Left lung (tissue), 10 donors: ENCODE measurements around the gene LGSN. TPM values are rescaled to one million over a fixed set of nuclear protein-coding genes. Genes with fewer than 3 reads are reported as not detected.

Source experiments
- ATAC-seq: fragments of 200-7000 bp; cut with Tn5 transposase; one replicate; pipeline ENCODE4 v1.9.1; 2020; ENCODE audit warnings: moderate library complexity
- DNase-seq, 4 donors: peaks; one replicate each; pipeline ENCODE4 v3.0.0-alpha.2; 2013 to 2020
- H3K27ac ChIP-seq, 2 donors: fragments of 200-600 bp; sonication (generic) in 1 of 2; one replicate each; pipeline versions ENCODE4 v1.5.0 to v1.8.0; 2020 to 2021
- H3K27me3 ChIP-seq, 2 donors: fragments of 200-600 bp; sonication (generic) in 1 of 2; one replicate each; pipeline versions ENCODE4 v1.5.0 to v1.8.0; 2020 to 2021
- H3K36me3 ChIP-seq, 2 donors: fragments of 200-600 bp; sonication (generic) in 1 of 2; one replicate each; pipeline versions ENCODE4 v1.5.0 to v1.8.0; 2020 to 2021
- H3K4me1 ChIP-seq, 2 donors: fragments of 200-600 bp; one replicate each; pipeline ENCODE4 v1.8.0; 2021
- H3K4me3 ChIP-seq, 2 donors: fragments of 200-600 bp; sonication (generic) in 1 of 2; one replicate each; pipeline versions ENCODE4 v1.5.0 to v1.8.0; 2020 to 2021; ENCODE audit warnings: mild to moderate bottlenecking in 1 of 2
- H3K9me3 ChIP-seq, 2 donors: fragments of 200-600 bp; sonication (generic) in 1 of 2; one replicate each; pipeline versions ENCODE4 v1.5.0 to v1.8.0; 2020 to 2021
- CTCF ChIP-seq, 2 donors: fragments of 200-600 bp; sonication (generic) in 1 of 2; IDR thresholded peaks; one replicate each; pipeline versions ENCODE4 v1.5.0 to v1.8.0; 2021; ENCODE audit warnings: antibody characterized with exemption in 2 of 2
- intact Hi-C, 2 donors: fragments of 100-400 bp; cut with DNase I; formaldehyde crosslinking; loops; one replicate each; pipeline versions ENCODE4 v1.11.2 to v1.14.2; 2022
- polyA plus RNA-seq, 6 donors: library from polyadenylated mRNA; unstranded; fragments of 120-200 nt; gene quantifications; one replicate each; pipeline ENCODE4 v1.2.1, GENCODE V29; 2013; ENCODE audit not compliant: insufficient read length in 6 of 6
- total RNA-seq, 2 donors: library from RNA; stranded (reverse); fragmentation: NEBNext Ultra II Directional; extraction: Animal tissue kit (Norgen Biotek cat#: 25700); gene quantifications; one replicate each; pipeline ENCODE4 v1.2.1, GENCODE V29; 2021
- donor health status: DM: no; HTN: yes; CAD: no.
- donor health status: DM: no; HTN: no; CAD: no.

Gene LGSN
- total and polyA plus RNA-seq, 8 donors: 0.11 to 0.88 (median 0.65) TPM; not detected in 1

- Histone ChIP-seq H3K36me3 (no peaks in the 10 kb centered on the region), H3K27ac (peak overlapping the region in 1 of 2 donors; percentile 92), H3K27me3 (no peaks in the 10 kb centered on the region), H3K9me3 (no peaks in the 10 kb centered on the region), H3K4me3 (peak overlapping the region in 1 of 2 donors; percentile 16), H3K4me1 (peaks cover 3 to 33% of the 10 kb centered on the region in 2 donors)
- ATAC-seq: no peak
- intact Hi-C loops: no loop called here
- no peak for DNase-seq
- no peak for TF ChIP-seq CTCF (IDR thresholded peaks at IDR 0.05)
Observed at GRCh38 chr6:63353286-63353630, 33.5 kb upstream of the LGSN start.

GRCh38 chr6:63352544-63353285 lies 32.9 kb upstream of the LGSN start:
- no peaks in the 10 kb centered on the region for H3K27me3 ChIP-seq
- DNase-seq: peak in 2 of 4 donors; percentile 29 to 52
- peak overlapping the region in 1 of 2 donors; percentile 16 for H3K4me3 ChIP-seq
- peak; percentile 39 to 57 for TF ChIP-seq CTCF (IDR thresholded peaks at IDR 0.05)
- peak overlapping the region; percentile 53 to 92 for H3K27ac ChIP-seq
- intact Hi-C loops: no loop called here
- no peaks in the 10 kb centered on the region for H3K9me3 ChIP-seq
- peaks cover 3 to 33% of the 10 kb centered on the region in 2 donors for H3K4me1 ChIP-seq
- peak; percentile 92 for ATAC-seq
- no peaks in the 10 kb centered on the region for H3K36me3 ChIP-seq

- Histone ChIP-seq H3K36me3 (no peaks in the 10 kb centered on the region), H3K4me1 (peaks cover 3 to 33% of the 10 kb centered on the region in 2 donors), H3K9me3 (no peaks in the 10 kb centered on the region), H3K4me3 (no peak overlapping the region), H3K27me3 (no peaks in the 10 kb centered on the region), H3K27ac (peak overlapping the region in 1 of 2 donors; percentile 92)
- DNase-seq (peak in 2 of 4 donors; percentile 14 to 37), ATAC-seq (peak; percentile 66)
- TF ChIP-seq CTCF (IDR thresholded peaks at IDR 0.05): peak in 1 of 2 donors; percentile 31
- intact Hi-C loops: no loop called here
Observed at GRCh38 chr6:63352069-63352543, 32.3 kb upstream of the LGSN start.

DNA sequence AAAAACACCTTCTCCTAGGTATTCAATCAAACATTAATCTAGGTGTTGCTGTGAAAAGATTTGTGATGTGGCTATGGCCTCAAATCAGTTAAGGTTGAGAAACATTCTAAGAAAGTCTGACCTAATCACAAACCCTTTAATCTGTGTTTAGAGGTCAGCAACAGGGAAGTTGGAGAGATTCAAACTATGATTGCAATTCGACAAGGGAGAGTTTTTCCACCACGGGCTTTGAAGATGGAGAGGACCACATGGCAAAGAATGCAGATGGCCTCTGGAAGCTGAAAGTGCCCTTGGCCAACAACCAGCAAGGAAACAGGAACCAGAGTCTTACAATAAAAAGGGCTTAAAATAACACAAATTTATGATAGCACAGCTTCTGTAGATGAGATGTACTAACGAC lies 29.6 kb upstream of the LGSN start:
- TF ChIP-seq CTCF (IDR thresholded peaks at IDR 0.05): no peak
- intact Hi-C loops: no loop called here
- H3K4me1 ChIP-seq: peaks cover 3 to 33% of the 10 kb centered on the region in 2 donors
- ATAC-seq (no peak), DNase-seq (no peak)
- H3K4me3 ChIP-seq: no peak overlapping the region
- no peaks in the 10 kb centered on the region for H3K36me3 ChIP-seq
- H3K27ac ChIP-seq: no peak overlapping the region
- no peaks in the 10 kb centered on the region for H3K27me3 ChIP-seq
- no peaks in the 10 kb centered on the region for H3K9me3 ChIP-seq

DNA sequence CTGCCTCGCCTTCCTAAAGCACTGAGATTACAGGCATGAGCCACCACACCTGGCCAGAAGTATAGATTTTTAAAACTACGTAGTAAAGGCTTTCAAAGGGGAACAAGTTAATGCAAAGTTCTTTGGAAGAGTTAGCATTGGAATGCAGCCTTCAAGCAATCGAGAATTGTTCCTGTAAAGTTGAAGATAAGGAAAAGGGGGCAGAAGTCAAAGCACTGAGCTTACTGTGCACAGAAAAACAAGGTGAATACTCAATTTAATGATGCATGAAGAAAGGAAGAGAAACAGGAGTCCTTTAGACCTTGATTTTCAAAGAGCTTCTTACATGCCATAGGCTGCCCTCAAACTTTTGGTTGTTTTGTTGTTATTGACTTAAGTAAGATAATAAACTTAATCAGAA lies 29.1 kb upstream of the LGSN start:
- DNase-seq: no peak
- Histone ChIP-seq H3K27ac (no peak overlapping the region), H3K9me3 (no peaks in the 10 kb centered on the region), H3K4me3 (no peak overlapping the region), H3K36me3 (no peaks in the 10 kb centered on the region), H3K4me1 (peaks cover 3 to 33% of the 10 kb centered on the region in 2 donors), H3K27me3 (no peaks in the 10 kb centered on the region)
- intact Hi-C loops: no loop called here
- no peak for ATAC-seq
- no peak for TF ChIP-seq CTCF (IDR thresholded peaks at IDR 0.05)
